ENCODE measurements around the gene GANAB. TPM values are rescaled to one million over a fixed set of nuclear protein-coding genes. Genes with fewer than 3 reads are reported as not detected.

Gene GANAB
- total and polyA plus RNA-seq, 8 donors, result 88.1 to 210 (median 141) TPM

DNA sequence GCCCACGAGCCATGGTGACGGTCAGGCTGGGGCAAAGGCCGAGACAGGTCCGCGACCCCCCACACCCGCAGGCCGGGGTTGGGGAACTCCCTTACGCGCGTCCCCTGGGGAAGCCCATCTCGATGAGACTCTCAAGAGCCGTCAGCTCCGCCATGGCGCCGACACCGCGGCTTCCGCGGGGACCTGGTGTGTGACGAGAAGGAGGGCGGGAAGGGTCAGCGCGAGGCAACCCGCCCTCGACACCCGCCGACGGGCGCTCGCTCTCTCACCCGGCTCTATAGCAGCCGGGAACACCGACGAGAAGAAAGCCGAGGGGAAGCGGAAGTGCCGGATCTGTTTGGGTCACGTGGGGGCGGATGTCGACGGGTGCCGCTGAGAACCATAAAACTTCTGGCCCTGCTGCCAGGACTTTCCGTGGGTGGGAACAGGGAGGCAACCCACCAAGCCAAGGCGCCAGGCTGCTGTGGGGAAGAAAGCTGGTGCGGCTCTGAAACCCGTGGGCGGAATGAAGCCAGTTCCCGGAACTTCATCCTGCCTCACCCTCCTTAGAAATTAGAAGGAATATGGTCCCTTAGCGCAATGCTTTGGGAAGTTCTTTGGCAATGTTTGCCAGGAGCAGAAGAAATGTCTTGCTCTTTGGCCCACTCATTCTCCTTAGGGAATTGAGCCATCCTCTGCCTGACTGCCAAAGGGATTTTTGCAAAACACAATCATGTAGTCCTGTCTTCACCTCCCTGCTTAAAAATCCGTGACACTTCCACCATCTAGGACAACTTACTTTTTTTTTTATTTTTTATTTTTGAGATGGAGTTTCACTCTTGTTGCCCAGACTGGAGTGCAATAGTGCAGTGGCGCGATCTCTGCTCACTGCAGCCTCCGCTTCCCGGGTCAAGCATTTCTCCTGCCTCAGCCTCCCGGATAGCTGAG is 32.6 kb upstream of the GANAB start, which contains the start of gene UBXN1:
Gene UBXN1 (minus strand): TSS at position 304 of the 927 bp plus-strand sequence. CDS start 150 bp downstream, at position 154.
- no peaks in the 10 kb centered on the region for H3K9me3 ChIP-seq
- DNase-seq, result peak; percentile 79 to 91 (median 84)
- peak within 1 kb of the TSS; percentile 68 to 98 (median 96) for H3K4me3 ChIP-seq
- no peaks in the 10 kb centered on the region for H3K27me3 ChIP-seq
- TF ChIP-seq, protein P1, sequence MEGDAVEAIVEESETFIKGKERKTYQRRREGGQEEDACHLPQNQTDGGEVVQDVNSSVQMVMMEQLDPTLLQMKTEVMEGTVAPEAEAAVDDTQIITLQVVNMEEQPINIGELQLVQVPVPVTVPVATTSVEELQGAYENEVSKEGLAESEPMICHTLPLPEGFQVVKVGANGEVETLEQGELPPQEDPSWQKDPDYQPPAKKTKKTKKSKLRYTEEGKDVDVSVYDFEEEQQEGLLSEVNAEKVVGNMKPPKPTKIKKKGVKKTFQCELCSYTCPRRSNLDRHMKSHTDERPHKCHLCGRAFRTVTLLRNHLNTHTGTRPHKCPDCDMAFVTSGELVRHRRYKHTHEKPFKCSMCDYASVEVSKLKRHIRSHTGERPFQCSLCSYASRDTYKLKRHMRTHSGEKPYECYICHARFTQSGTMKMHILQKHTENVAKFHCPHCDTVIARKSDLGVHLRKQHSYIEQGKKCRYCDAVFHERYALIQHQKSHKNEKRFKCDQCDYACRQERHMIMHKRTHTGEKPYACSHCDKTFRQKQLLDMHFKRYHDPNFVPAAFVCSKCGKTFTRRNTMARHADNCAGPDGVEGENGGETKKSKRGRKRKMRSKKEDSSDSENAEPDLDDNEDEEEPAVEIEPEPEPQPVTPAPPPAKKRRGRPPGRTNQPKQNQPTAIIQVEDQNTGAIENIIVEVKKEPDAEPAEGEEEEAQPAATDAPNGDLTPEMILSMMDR (IDR thresholded peaks at IDR 0.05), result no peak
- ATAC-seq, result peak; percentile 86 to 92 (median 90)
- H3K27ac ChIP-seq, result peak within 1 kb of the TSS; percentile 40 to 87 (median 74)
- FAIRE-seq, result no peak
- WGBS, 2 donors, result 5 to 7% methylated on average over 55 of the region's 55 CpGs
- H3K36me3 ChIP-seq, result peaks cover 0 to 4% (median 0%) of the 10 kb centered on the region in 3 donors
- peaks cover 0 to 13% (median 12%) of the 10 kb centered on the region in 3 donors for H3K4me1 ChIP-seq
- intact Hi-C loops (cut with DNase I), result no loop called here

- H3K36me3 ChIP-seq, result peaks cover 0 to 4% (median 0%) of the 10 kb centered on the region in 3 donors
- H3K4me3 ChIP-seq, result peak overlapping the region; percentile 68 to 98 (median 96)
- intact Hi-C loops (cut with DNase I), result no loop called here
- no peaks in the 10 kb centered on the region for H3K9me3 ChIP-seq
- H3K27ac ChIP-seq, result peak overlapping the region; percentile 40 to 87 (median 74)
- WGBS, 2 donors, result 1% methylated on average over 16 of the region's 16 CpGs
- TF ChIP-seq, protein P1 (IDR thresholded peaks at IDR 0.05), result no peak
- DNase-seq (no peak), FAIRE-seq (no peak), ATAC-seq (peak in 1 of 4 donors; percentile 5)
- H3K4me1 ChIP-seq, result peaks cover 2 to 14% (median 13%) of the 10 kb centered on the region in 3 donors
- no peaks in the 10 kb centered on the region for H3K27me3 ChIP-seq
These were observed 32.0 kb upstream of the GANAB start for GRCh38 chr11:62678433-62678769.

- DNase-seq, result no peak
- 64 to 72% methylated on average over 15 of the region's 15 CpGs for WGBS, 2 donors
- H3K4me1 ChIP-seq, result peaks cover 9 to 21% (median 20%) of the 10 kb centered on the region in 3 donors
- H3K27me3 ChIP-seq, result no peaks in the 10 kb centered on the region
- no peak for FAIRE-seq
- H3K9me3 ChIP-seq, result no peaks in the 10 kb centered on the region
- intact Hi-C loops (cut with DNase I), result no loop called here
- ATAC-seq, result no peak
- TF ChIP-seq, protein P1 (IDR thresholded peaks at IDR 0.05), result no peak
- no peak overlapping the region for H3K27ac ChIP-seq
- H3K36me3 ChIP-seq, result peaks cover 0 to 4% (median 0%) of the 10 kb centered on the region in 3 donors
- peak overlapping the region in 2 of 4 donors; percentile 94 to 97 for H3K4me3 ChIP-seq
These were observed 31.3 kb upstream of the GANAB start for GRCh38 chr11:62677714-62678113.

DNA sequence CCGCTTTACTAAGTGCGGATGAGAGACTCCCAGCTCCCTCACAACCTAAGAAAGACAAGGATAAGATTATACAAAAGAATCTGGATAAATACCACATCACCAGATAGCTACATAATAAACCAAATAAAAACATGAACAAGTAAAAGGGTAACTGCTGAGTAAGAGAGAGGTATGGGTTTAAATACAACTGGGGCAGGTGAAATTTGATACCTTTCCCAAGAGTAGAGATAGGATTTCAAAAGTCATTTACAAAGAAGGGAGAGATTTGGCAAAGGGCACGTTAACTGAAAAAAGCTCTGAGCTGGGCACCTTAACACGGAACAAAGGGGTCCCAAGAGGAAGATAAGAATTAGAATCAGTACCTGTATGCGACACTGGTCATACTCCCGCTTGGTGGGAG is 30.7 kb upstream of the GANAB start:
- no peak overlapping the region for H3K4me3 ChIP-seq
- H3K27me3 ChIP-seq, result no peaks in the 10 kb centered on the region
- peaks cover 0 to 4% (median 0%) of the 10 kb centered on the region in 3 donors for H3K36me3 ChIP-seq
- intact Hi-C loops (cut with DNase I), result no loop called here
- TF ChIP-seq, protein P1 (IDR thresholded peaks at IDR 0.05), result no peak
- DNase-seq, result no peak
- ATAC-seq, result no peak
- WGBS, 2 donors, result 62 to 67% methylated on average over 6 of the region's 6 CpGs
- H3K9me3 ChIP-seq, result no peaks in the 10 kb centered on the region
- H3K27ac ChIP-seq, result no peak overlapping the region
- FAIRE-seq, result no peak
- peaks cover 11 to 23% (median 23%) of the 10 kb centered on the region in 3 donors for H3K4me1 ChIP-seq

Data from pancreas (tissue), 10 donors.